Measurements from ENCODE around the gene PRLH.

The PRLH gene

DNA sequence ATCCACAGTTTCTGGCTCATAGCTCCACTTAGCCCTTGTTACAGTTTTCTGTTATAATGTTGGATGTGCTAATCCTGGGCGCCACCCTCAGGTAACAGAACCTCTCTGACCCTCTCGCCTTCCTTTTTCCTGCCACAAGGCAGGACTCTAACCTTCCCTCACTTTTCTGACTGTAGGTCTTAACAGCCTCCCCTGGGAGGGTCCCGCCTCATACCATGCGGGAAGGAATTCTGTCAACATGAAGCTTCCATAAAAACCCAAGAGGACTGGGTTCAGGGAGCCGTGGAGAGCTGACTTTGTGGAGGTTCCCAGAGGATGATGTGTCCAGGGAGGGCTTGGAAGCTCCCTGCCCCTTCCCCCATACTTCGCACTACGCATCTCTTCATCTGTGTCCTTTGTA lies 36.0 kb downstream of the PRLH start:
- H3K79me2 ChIP-seq (ENCODE audit: insufficient read depth, low read length): no peaks in the 10 kb centered on the region
- H2AFZ ChIP-seq (ENCODE audit: low read depth, low read length, severe bottlenecking): no peak overlapping the region
- H3K4me3 ChIP-seq (ENCODE audit: insufficient read depth, low read length, poor library complexity, severe bottlenecking): no peak overlapping the region
- TF ChIP-seq CTCF (IDR thresholded peaks at IDR 0.05; ENCODE audit: insufficient read depth, low read length, poor library complexity, severe bottlenecking) (no peak), EZH2phosphoT487 (conservative IDR thresholded peaks at IDR 0.05; ENCODE audit: low read length) (no peak)
- H3K9ac ChIP-seq (ENCODE audit: low read length): no peak overlapping the region
- H3K9me2 ChIP-seq (replicated peaks; ENCODE audit: insufficient read depth, low read length): no peaks in the 10 kb centered on the region
- no peaks in the 10 kb centered on the region for H3K36me3 ChIP-seq (ENCODE audit: low read length)
- no peaks in the 10 kb centered on the region for H4K20me1 ChIP-seq (ENCODE audit: low read depth, low read length)
- H3K27me3 ChIP-seq (ENCODE audit: low read length): no peaks in the 10 kb centered on the region
- no peaks in the 10 kb centered on the region for H3F3A ChIP-seq (ENCODE audit: insufficient read depth)
- no peak overlapping the region for H3K4me2 ChIP-seq (ENCODE audit: low read depth, low read length, poor library complexity, severe bottlenecking)
- H3K27ac ChIP-seq (ENCODE audit: low read depth, low read length): no peak overlapping the region
- H3K9me3 ChIP-seq (ENCODE audit: insufficient read depth, low read length): no peaks in the 10 kb centered on the region

GRCh38 chr2:237603049-237603717 lies 36.8 kb downstream of the PRLH start:
- Histone ChIP-seq H3K4me3 (ENCODE audit: insufficient read depth, low read length, poor library complexity, severe bottlenecking) (no peak overlapping the region), H3K27ac (ENCODE audit: low read depth, low read length) (no peak overlapping the region), H3K9me3 (ENCODE audit: insufficient read depth, low read length) (no peaks in the 10 kb centered on the region), H3K9ac (ENCODE audit: low read length) (no peak overlapping the region), H3K9me2 (replicated peaks; ENCODE audit: insufficient read depth, low read length) (no peaks in the 10 kb centered on the region), H3K79me2 (ENCODE audit: insufficient read depth, low read length) (no peaks in the 10 kb centered on the region), H4K20me1 (ENCODE audit: low read depth, low read length) (no peaks in the 10 kb centered on the region), H3K4me2 (ENCODE audit: low read depth, low read length, poor library complexity, severe bottlenecking) (no peak overlapping the region), H3K27me3 (ENCODE audit: low read length) (no peaks in the 10 kb centered on the region), H3K36me3 (ENCODE audit: low read length) (no peaks in the 10 kb centered on the region), H2AFZ (ENCODE audit: low read depth, low read length, severe bottlenecking) (no peak overlapping the region), H3F3A (ENCODE audit: insufficient read depth) (no peaks in the 10 kb centered on the region)
- TF ChIP-seq EZH2phosphoT487 (conservative IDR thresholded peaks at IDR 0.05; ENCODE audit: low read length) (no peak), CTCF (IDR thresholded peaks at IDR 0.05; ENCODE audit: insufficient read depth, low read length, poor library complexity, severe bottlenecking) (no peak)

DNA sequence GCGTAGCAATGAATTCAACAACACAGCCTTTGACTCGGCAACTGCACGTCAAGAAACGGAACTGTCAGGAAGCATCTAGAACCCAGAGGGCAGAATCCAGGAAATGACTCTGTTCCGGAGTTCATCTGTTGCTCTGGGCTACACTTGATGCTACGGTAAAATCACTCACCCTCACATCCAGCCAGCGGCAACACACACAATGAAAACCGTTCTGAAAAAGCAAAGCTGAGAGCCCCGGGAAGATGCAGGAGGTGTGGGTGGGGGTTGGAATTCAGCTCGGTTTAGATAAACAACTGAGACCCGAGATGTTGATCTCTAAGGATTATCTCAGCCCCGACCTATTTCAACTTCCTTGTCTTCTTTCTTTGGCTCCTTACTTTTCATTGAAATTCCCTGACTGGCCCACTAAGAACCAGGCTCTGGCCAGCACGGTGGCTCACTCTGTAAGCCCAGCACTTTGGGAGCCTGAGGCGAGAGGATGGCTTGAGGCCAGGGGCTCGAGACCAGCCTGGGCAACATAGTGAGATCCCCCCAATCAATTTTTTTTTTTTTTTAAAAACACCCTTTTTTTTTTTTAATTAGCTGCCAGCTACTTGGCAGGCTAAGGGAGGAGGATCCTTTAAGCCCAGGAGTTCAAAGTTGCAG lies 37.5 kb downstream of the PRLH start:
- no peak overlapping the region for H3K4me3 ChIP-seq (ENCODE audit: insufficient read depth, low read length, poor library complexity, severe bottlenecking)
- no peaks in the 10 kb centered on the region for H3K9me3 ChIP-seq (ENCODE audit: insufficient read depth, low read length)
- no peak for TF ChIP-seq EZH2phosphoT487 (conservative IDR thresholded peaks at IDR 0.05; ENCODE audit: low read length)
- TF ChIP-seq CTCF (IDR thresholded peaks at IDR 0.05; ENCODE audit: insufficient read depth, low read length, poor library complexity, severe bottlenecking): no peak
- H4K20me1 ChIP-seq (ENCODE audit: low read depth, low read length): no peaks in the 10 kb centered on the region
- H3K27ac ChIP-seq (ENCODE audit: low read depth, low read length): no peak overlapping the region
- H3K9ac ChIP-seq (ENCODE audit: low read length): no peak overlapping the region
- no peaks in the 10 kb centered on the region for H3F3A ChIP-seq (ENCODE audit: insufficient read depth)
- H3K79me2 ChIP-seq (ENCODE audit: insufficient read depth, low read length): no peaks in the 10 kb centered on the region
- H2AFZ ChIP-seq (ENCODE audit: low read depth, low read length, severe bottlenecking): no peak overlapping the region
- H3K9me2 ChIP-seq (replicated peaks; ENCODE audit: insufficient read depth, low read length): no peaks in the 10 kb centered on the region
- no peaks in the 10 kb centered on the region for H3K27me3 ChIP-seq (ENCODE audit: low read length)
- H3K36me3 ChIP-seq (ENCODE audit: low read length): no peaks in the 10 kb centered on the region
- H3K4me2 ChIP-seq (ENCODE audit: low read depth, low read length, poor library complexity, severe bottlenecking): no peak overlapping the region

Measured in SU-DHL-6 (cell line).